HAP-1 (cell line): ENCODE data around the gene GRK2.
"Not testable (repeated sequence)": the region's sequence is repeated elsewhere in the genome, so short reads cannot be mapped to it uniquely, and the experiment has no call there.

Experiments used
- DNase-seq, 2 experiments: peaks; one replicate each; pipeline ENCODE4 v3.0.0-alpha.2; 2016 to 2020; ENCODE audit warnings: low spot score in 2 of 2
- H3K27me3 ChIP-seq: fragments of 250-450 bp; sonication (Bioruptor Pico); 2 replicates; pipeline ENCODE4 v1.5.1; 2020; ENCODE audit warnings: low read depth, mild to moderate bottlenecking, moderate library complexity
- H3K36me3 ChIP-seq: fragments of 250-450 bp; sonication (Bioruptor Pico); replicated peaks from 2 replicates; pipeline ENCODE4 v1.5.1; 2020; ENCODE audit warnings: mild to moderate bottlenecking
- H3K4me1 ChIP-seq: fragments of 250-450 bp; sonication (Bioruptor Pico); 2 replicates; pipeline ENCODE4 v1.5.1; 2020; ENCODE audit warnings: mild to moderate bottlenecking
- H3K4me3 ChIP-seq: fragments of 250-450 bp; sonication (Bioruptor Pico); 2 replicates; pipeline ENCODE4 v1.5.1; 2020; ENCODE audit warnings: mild to moderate bottlenecking, moderate library complexity
- H3K9me3 ChIP-seq: fragments of 250-450 bp; sonication (Bioruptor Pico); 2 replicates; pipeline ENCODE4 v1.5.1; 2020; ENCODE audit warnings: mild to moderate bottlenecking, moderate library complexity
- in situ Hi-C: fragments of 300-500 bp; cut with MboI; formaldehyde crosslinking; loops from 3 replicates; pipeline ENCODE4 v1.14.3; 2020; ENCODE audit warnings: low sequenced_read_pairs, inconsistent platforms, mixed read lengths

Gene GRK2

DNA sequence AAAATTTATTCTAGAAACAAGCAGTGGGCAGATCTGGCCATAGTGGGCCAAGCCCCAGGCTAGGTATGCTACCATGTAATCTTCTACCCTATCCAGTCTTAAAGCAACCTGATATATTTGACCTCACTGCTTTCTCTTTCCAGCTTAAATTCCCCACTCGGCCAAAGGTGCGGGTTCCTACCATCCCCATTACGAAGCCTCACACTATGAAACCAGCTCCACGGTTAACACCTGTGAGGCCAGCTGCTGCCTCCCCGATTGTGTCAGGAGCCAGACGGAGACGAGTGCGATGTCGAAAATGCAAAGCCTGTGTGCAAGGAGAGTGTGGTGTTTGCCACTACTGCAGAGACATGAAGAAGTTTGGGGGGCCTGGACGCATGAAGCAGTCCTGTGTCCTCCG lies 21.2 kb upstream of the GRK2 start:
- Histone ChIP-seq H3K9me3 (no peaks in the 10 kb centered on the region), H3K4me3 (no peak overlapping the region), H3K36me3 (peaks cover 71% of the 10 kb centered on the region), H3K4me1 (peaks cover 4% of the 10 kb centered on the region), H3K27me3 (no peaks in the 10 kb centered on the region)
- in situ Hi-C loops: loop anchor here (10.0 kb wide), 1 partner anchor 160 kb away; no protein-coding TSS in a partner anchor
- no peak for DNase-seq

DNA sequence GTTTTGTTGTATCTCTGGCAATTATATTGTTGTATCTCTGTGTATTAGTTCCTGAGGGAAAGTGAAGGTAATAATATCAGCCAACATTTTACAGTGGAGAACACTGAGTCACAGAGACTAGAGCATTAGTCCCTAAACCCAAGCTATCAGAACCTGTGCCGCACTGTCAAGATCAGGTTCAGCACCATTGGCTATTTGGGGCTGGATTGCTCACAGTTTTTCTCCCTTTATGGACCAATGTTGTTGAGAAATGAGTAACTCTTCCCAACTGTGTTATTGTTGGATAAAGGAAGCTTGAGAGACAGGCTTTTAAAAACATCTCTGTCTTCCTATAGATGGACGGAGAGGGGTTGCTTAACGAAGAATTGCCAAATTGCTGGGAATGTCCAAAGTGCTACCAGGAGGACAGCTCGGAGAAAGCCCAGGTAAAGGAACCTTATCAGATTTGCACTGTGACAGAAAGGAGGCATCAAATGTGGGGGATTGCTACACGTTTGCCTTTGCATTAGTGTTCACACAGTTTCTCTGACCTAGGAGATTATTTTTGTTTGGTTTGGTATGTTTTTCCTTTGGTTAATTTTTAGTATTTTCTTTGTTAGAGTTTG lies 18.2 kb upstream of the GRK2 start:
- no peak for DNase-seq
- Histone ChIP-seq H3K9me3 (no peaks in the 10 kb centered on the region), H3K4me1 (no peaks in the 10 kb centered on the region), H3K27me3 (no peaks in the 10 kb centered on the region), H3K36me3 (peaks cover 97% of the 10 kb centered on the region), H3K4me3 (no peak overlapping the region)
- in situ Hi-C loops: loop anchor here (10.0 kb wide), 1 partner anchor 163 kb away; no protein-coding TSS in a partner anchor

DNA sequence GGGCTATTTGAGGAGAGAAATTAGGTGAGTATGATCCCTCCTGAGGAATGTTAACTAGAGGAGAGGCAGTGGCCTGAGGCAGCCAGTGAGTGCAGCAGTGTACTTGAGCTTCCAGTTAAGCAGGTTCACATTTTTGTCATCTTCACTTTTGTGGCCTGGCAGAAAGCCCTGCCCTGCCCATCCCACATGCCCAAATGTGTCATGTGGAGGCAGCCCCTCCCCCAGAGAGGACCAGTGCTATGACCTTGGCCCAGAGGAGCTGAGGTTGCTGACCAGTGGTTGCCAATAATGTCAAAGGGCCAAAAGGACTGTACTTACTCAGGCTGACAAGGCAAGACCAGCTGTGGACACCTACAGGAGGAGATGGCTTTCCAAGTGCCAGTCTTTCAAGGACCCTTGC lies 17.6 kb upstream of the GRK2 start:
- peaks cover 97% of the 10 kb centered on the region for H3K36me3 ChIP-seq
- H3K27me3 ChIP-seq: no peaks in the 10 kb centered on the region
- no peak for DNase-seq
- in situ Hi-C loops: loop anchor here (10.0 kb wide), 1 partner anchor 164 kb away; no protein-coding TSS in a partner anchor
- H3K4me3 ChIP-seq: no peak overlapping the region
- no peaks in the 10 kb centered on the region for H3K9me3 ChIP-seq
- H3K4me1 ChIP-seq: no peaks in the 10 kb centered on the region

DNA sequence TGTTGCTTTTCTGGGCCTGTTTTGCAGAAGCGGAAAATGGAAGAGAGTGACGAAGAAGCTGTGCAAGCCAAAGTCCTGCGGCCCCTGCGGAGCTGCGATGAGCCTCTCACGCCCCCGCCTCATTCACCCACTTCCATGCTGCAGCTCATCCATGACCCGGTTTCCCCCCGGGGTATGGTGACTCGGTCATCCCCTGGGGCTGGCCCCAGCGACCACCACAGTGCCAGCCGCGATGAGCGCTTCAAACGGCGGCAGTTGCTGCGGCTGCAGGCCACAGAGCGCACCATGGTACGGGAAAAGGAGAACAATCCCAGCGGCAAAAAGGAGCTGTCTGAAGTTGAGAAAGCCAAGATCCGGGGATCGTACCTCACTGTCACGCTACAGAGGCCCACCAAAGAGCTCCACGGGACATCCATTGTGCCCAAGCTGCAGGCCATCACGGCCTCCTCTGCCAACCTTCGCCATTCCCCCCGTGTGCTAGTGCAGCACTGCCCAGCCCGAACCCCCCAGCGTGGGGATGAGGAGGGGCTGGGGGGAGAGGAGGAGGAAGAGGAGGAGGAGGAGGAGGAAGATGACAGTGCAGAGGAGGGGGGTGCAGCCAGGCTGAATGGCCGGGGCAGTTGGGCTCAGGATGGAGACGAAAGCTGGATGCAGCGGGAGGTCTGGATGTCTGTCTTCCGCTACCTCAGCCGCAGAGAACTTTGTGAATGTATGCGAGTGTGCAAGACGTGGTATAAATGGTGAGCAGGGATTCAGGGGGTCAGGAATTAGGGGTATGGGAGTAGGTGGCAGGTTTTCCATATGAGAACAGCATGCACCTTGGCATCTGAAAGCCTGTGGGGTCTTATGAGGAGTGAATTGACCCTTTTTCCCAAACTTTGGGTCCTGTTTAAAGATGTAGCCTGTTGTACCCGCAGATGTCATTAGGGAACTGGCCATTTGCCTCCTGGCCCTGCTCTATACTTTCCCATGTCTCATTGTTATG lies 15.9 kb upstream of the GRK2 start:
- Histone ChIP-seq H3K9me3 (no peaks in the 10 kb centered on the region), H3K4me1 (no peaks in the 10 kb centered on the region), H3K4me3 (no peak overlapping the region), H3K27me3 (no peaks in the 10 kb centered on the region), H3K36me3 (peaks cover 98% of the 10 kb centered on the region)
- in situ Hi-C loops: no loop called here
- no peak for DNase-seq

DNA sequence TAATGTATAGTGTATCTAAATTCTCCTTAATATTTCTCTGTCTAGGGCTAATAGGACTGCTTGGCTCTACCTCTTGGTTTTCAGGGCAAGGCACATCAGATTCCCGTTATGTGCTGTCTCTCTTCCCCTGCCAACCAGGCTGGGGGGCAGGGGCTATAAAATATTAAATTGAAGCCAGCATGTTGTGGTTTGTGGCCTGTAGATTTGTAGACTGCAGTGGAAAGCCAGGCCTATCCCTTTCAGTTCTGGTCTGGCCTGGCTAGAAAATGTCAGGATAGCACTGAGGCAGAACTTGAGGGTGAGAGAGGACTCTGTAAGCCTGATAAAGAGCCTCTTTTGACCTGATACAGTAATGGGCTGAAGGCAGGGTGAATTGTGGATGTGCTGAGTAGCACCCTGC lies 14.4 kb upstream of the GRK2 start:
- Histone ChIP-seq H3K27me3 (no peaks in the 10 kb centered on the region), H3K9me3 (no peaks in the 10 kb centered on the region), H3K36me3 (peaks cover 95% of the 10 kb centered on the region), H3K4me1 (no peaks in the 10 kb centered on the region), H3K4me3 (no peak overlapping the region)
- DNase-seq: no peak
- in situ Hi-C loops: no loop called here

DNA sequence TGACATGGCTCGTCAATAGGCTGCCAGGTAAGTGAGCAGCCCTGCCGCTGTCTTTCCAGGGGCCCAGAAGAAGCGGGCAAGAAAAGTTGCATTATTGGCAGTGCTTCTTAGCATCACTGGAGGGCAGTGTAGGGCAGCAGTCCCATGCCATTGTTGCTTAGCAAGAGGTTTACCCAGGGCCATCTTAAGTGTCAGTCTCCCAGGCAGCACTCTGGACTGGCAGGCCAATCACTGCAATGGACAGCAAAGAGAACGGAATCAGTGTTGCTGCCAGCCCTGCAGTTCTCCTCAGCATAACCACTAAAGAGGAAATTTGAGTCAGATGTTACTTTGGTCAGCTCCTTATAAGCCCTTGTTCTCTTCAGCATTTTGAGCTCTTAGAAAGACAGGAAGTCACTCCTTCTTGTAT lies 13.4 kb upstream of the GRK2 start:
- H3K4me3 ChIP-seq: no peak overlapping the region
- peaks cover 90% of the 10 kb centered on the region for H3K36me3 ChIP-seq
- in situ Hi-C loops: no loop called here
- no peaks in the 10 kb centered on the region for H3K9me3 ChIP-seq
- no peaks in the 10 kb centered on the region for H3K4me1 ChIP-seq
- H3K27me3 ChIP-seq: no peaks in the 10 kb centered on the region
- DNase-seq: peak in 1 of 2 experiments; percentile 41

DNA sequence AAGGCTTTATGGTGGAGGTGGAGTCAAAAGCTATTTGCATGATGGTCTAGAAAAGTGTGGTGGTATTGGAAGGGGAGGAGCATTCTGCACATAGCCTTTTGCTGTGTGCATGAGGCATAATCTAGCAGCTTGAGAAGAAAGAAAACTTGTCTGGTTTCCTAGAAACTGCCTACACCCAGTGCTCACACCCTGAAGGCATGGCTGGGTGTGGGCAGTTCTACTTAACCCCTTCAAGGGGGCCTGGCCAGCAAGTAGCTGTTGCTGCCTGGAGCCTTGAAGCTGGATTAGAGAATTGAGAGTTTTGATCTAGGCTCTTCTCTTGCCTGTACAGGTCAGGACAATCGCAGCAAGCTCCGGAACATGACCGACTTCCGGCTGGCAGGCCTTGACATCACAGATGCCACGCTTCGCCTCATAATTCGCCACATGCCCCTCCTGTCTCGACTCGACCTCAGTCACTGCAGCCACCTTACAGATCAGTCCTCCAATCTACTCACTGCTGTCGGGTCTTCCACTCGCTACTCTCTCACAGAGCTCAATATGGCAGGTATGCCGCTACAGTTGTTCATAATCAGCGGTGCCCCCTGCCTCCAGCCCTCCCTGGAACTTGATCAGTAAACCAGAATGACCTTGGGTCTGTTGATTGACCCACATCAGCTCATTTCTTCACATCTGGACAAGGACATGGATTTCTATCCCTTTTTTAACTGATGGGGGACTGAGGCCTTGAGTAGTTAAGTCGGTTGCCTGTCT lies 12.2 kb upstream of the GRK2 start:
- in situ Hi-C loops: no loop called here

DNA sequence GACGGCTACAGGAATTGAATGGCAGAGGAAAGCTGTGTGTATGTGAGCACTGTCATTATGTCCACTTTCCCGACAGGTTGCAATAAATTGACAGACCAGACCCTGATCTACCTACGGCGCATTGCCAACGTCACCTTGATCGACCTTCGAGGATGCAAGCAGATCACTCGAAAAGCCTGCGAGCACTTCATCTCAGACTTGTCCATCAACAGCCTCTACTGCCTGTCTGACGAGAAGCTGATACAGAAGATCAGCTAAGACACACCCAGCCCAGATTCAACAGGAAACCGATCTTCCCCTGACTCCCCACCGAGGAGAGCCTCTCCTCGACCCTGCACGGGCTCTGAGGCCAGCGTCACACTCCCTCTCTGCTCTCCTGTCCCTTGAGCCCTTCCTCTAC lies 11.5 kb upstream of the GRK2 start:
- no peak for DNase-seq
- Histone ChIP-seq H3K36me3 (peaks cover 71% of the 10 kb centered on the region), H3K27me3 (no peaks in the 10 kb centered on the region), H3K9me3 (no peaks in the 10 kb centered on the region), H3K4me3 (no peak overlapping the region), H3K4me1 (no peaks in the 10 kb centered on the region)
- in situ Hi-C loops: no loop called here

More for the DNA sequence above, 12.2 kb upstream of the GRK2 start:
- Histone ChIP-seq H3K27me3 (no peaks in the 10 kb centered on the region), H3K36me3 (peaks cover 78% of the 10 kb centered on the region), H3K4me3 (no peak overlapping the region), H3K9me3 (no peaks in the 10 kb centered on the region), H3K4me1 (no peaks in the 10 kb centered on the region)
- DNase-seq: peak in 1 of 2 experiments; percentile 4

DNA sequence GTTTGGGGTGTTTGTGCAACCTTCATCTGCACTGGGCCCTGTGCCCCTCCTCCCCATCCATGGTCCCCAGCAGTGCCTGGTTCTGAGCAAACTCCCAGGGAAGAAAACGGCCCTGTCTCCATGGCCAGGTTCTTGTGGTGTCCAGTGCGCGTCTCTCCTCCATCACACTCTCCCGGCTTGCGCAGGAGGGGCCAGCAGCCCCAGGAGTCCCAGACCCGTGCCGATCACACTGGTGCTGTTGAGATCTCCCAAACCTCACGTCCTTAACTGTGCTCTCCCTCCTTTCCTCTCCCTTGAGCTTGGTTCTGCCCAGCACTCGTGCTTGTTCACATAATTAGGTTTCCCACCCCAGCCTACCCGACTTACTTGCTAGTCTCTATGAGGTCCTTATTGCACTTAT lies 10.9 kb upstream of the GRK2 start:
- Histone ChIP-seq H3K27me3 (no peaks in the 10 kb centered on the region), H3K36me3 (peaks cover 65% of the 10 kb centered on the region), H3K9me3 (no peaks in the 10 kb centered on the region), H3K4me1 (no peaks in the 10 kb centered on the region), H3K4me3 (no peak overlapping the region)
- no peak for DNase-seq
- in situ Hi-C loops: no loop called here

DNA sequence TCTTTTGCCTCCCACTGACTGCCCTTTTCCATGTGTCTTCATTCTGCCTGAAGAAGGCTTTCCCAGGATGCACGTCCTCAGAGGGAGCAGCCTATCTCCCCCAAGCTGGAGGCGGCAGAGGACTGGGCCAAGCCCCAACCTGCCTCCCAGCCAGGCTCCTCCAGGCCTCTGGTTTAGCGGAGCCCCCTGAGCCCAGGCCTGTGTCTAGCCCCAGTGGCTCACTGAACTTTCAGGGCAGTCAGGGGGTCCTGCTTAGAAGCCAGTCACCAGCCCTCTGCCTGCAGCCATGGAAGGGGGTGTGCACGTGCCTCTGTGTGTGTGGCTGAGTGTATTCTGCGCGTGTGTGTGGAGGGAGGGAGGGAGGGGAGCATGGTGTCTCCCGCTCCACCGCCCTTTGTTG lies 10.4 kb upstream of the GRK2 start:
- no peak for DNase-seq
- Histone ChIP-seq H3K27me3 (no peaks in the 10 kb centered on the region), H3K36me3 (peaks cover 60% of the 10 kb centered on the region), H3K4me1 (no peaks in the 10 kb centered on the region), H3K9me3 (no peaks in the 10 kb centered on the region), H3K4me3 (no peak overlapping the region)
- in situ Hi-C loops: no loop called here

DNA sequence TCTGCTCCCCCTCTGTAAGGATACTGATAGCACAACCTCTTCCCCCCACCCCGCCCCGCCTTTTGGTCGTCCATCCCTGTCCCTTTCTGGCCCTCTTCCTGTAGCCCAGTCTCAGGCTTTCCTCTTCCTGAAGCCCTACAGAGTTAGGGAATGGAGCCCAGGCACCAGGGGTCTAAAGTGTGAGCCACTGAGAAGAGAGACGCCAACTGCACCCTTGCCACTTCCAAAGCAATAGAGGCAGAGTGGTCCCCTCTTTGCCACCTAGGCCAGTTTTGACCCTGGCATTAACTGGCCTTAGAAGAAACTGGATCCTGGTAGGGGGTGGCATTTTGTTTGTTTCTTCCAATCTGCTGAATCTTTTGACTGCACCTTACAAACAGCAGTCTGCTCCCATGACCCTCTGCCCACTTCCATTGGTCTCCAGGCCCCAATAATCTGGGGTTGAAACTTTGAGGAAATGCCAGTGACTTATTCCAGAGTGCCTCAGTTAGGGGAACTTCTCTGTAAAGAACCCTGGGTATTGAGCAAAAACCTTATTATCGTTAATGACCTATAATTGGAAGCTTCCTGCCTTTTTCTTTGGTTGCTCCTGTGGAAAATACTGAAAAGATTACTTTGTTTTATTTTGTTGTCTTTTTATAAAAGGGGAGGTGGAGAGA lies 9.7 kb upstream of the GRK2 start:
- H3K27me3 ChIP-seq: no peaks in the 10 kb centered on the region
- peaks cover 53% of the 10 kb centered on the region for H3K36me3 ChIP-seq
- H3K4me3 ChIP-seq: no peak overlapping the region
- H3K4me1 ChIP-seq: no peaks in the 10 kb centered on the region
- in situ Hi-C loops: no loop called here
- H3K9me3 ChIP-seq: no peaks in the 10 kb centered on the region
- DNase-seq: no peak

DNA sequence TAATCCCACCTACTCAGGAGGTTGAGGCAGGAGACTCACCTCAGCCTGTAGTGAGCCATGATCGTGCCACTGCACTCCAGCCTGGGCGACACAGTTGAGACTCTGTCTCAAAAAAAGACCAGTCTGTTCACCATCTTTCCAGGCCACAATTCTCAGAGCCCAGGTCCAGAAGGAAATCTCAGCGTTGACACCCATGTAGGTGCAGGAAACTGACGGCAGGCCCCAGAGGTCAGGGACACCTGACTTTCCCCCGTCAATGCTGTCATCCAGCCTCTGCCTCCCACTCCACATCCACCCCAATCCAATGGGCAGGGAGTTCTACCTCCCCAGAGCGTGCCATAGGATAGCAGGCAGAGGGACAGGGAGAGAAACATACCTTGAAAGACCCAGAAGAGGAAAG lies 5.9 kb upstream of the GRK2 start:
- no peak overlapping the region for H3K4me3 ChIP-seq
- DNase-seq: no peak
- no peaks in the 10 kb centered on the region for H3K9me3 ChIP-seq
- in situ Hi-C loops: loop anchor here (5.0 kb wide), 2 partner anchors 57 to 122 kb away; no protein-coding TSS in a partner anchor
- peaks cover 15% of the 10 kb centered on the region for H3K36me3 ChIP-seq
- peaks cover 3% of the 10 kb centered on the region for H3K4me1 ChIP-seq
- H3K27me3 ChIP-seq: no peaks in the 10 kb centered on the region

DNA sequence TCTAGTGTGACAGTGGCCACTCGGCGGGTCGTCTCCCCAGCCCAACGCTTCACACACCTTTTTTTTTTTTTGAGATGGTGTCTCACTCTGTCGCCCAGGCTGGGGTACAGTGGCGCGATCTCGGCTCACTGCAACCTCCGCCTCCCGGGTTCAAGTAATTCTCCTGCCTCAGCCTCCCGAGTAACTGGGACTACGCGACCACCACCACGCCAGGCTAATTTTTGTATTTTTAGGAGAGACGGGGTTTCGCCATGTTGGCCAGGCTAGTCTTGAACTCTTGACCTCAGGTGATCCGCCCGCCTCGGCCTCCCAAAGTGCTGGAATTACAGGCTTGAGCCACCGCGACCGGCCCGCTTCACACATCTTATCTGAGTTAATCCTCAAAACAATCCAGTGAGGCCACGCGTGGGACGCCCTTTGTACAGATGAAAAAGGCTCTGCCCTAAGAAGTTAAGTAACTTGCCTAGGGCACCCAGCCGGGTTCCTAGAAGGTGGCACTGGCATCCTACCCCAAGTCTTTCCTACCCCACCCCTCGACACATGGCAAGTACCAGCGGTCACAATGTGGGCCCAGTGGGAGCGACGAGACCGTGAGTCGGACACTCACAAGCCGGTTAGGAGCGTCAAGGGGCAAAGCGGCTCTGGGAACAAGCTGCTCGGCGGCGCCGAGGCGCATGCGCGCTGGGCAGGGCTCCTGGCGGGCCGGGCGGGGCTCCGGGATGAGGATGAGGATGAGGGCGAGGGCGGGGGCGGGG lies 5.2 kb upstream of the GRK2 start:
- in situ Hi-C loops: loop anchor here (5.0 kb wide), 2 partner anchors 56 to 121 kb away; no protein-coding TSS in a partner anchor

More for the DNA sequence above, 5.2 kb upstream of the GRK2 start:
- not testable (repeated sequence) for DNase-seq, H3K27me3 ChIP-seq, H3K4me1 ChIP-seq, H3K9me3 ChIP-seq, H3K36me3 ChIP-seq, H3K4me3 ChIP-seq
